Stimulated activated CD8-positive, alpha-beta memory T cell treated with anti-CD3 and anti-CD28 coated beads, Interleukin-12 subunit alpha, Interleukin-12 subunit beta, amount 100 ng/mL, for 24 hours (primary cell): ENCODE data around the gene CDK3.
"Not testable (repeated sequence)": the region's sequence is repeated elsewhere in the genome, so short reads cannot be mapped to it uniquely, and the experiment has no call there.

Experiments used
- DNase-seq: peaks from one replicate; pipeline ENCODE4 v3.0.0-alpha.2; 2020; ENCODE audit errors: extremely low read depth

Gene CDK3

DNA sequence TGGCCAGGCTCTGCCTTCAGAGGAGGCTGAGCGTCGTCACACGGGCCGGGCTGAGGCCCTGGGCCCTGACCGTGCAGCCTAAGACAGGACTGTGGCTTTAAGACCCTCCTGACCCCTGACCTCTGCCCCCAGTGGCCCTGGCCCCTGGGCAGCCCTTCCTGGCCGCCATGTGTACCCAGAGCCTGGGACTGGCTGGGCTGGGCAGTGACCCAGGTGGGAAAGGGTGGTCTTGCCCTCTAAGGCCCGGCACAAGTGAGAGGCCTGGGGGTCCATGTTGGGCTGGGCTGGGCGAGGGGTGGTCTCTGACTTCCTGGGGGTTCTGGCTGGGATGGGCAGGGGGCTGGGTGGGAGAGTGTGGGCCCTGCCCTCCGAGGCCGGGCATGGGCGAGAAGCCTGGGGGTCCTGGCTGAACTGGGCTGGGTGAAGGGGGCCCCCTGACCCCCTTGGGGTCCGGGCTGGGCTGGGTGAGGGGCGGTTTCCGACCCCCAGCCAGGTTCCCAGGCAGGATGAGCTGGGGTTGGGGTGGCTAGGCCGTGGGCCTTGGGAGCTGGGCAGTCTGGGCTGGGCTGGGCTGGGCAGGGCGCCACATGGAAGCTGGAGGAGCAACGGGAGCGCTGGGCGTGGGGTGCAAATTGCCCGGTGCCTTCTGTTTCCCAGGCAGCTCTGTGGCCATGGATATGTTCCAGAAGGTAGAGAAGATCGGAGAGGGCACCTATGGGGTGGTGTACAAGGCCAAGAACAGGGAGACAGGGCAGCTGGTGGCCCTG, at the start of gene CDK3:
Gene CDK3, plus strand, starts transcription at position 101 of the 767 bp plus-strand sequence. Its CDS starts 571 bp downstream, at position 672.
- DNase-seq: no peak

DNA sequence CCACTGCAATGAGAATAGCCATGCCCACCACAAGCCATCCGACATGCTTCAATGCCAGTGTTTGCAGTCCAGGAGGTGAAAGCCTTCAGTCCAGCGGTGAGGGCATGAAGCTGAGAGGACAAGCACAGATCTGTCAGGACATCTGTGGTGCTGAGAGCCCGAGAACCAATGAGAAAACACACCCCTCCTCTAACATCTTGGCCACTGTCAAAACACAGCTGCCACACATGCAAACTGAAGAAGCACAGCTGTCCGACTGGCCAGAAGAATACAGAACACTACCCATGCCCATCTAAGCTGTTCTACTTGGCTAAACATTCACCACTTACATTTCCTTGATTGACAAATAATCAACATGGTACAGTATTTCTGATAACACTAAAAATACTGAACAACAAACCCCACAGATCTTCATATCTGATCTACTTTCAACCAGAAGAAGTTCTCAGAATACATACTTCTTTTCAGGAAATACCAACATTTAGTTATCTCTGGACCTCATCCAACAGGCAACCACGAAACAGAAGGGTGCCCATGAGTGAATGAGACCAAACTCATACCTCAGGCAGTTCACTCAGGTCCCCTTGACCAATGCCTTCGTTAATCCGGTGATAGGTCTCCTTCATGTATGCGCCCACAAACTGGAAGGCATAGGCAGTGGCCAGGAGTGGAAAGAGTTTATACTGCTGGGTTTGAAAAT, 49.6 kb upstream of the CDK3 start:
- no peak for DNase-seq

DNA sequence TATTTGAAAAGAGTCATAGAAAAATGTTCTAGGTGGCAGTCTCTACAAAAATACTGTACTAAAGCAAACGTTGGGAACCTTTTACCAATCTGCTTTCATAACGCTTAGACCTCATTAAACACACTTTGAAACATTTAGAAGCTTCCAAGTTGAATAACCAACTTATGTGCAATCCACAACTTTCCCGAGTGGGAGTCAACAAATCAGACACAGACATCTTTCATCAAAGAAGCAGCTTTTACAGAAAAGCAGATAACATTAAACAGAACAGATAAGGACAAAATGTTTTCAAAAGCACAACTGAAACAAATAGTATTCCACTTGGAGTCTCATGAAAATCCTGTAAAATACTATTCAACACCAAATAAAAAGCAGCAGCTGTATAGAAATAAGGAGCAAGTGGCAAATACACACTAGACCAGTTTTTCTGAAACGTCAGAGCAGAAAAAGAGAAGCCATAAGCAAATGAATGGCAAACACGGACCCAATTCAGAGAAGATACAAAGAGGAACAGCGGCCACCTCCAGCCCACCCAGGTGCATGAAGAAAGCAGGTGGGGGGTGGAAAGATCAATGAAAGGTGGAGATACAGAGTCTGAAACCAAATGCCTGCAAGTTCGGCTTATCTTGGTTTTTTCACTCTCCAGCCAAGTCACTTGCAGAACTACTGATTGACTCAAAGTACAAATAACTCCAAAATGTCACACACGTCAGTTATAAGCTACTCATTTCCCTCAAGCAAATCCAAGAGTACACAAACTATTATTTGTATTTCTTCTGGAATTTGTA, 41.4 kb upstream of the CDK3 start:
- DNase-seq: no peak

DNA sequence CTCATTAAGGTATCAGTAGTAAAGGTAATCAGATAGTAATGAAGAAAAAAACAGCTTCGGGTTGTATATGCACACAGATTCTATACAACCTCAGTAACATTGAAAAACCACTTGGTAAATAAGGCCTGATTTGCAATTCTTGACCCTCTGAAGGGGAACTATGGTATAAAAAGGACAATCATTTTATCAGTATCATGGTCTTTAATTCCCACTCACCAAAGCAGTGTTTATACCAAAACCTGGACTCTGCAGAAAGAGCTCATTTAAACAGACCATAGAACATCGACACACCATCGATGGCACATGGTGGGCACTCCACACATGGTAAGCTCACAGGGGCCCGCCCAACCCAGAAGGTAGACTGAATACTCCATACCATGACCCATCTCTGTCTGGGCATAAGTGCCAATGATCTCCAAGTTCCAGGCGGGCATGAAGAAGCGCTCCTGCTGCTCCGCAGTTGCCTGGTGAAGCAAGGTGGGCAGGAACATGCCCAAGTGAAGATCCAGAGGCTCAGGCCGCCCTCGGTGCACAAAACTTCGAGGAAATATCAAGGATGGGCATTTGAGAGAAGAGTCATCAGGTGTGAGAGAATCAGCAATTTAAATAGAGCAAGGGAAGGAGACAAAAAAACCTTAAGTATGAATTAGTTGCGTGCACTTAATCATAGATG, 40.7 kb upstream of the CDK3 start:
- no peak for DNase-seq

DNA sequence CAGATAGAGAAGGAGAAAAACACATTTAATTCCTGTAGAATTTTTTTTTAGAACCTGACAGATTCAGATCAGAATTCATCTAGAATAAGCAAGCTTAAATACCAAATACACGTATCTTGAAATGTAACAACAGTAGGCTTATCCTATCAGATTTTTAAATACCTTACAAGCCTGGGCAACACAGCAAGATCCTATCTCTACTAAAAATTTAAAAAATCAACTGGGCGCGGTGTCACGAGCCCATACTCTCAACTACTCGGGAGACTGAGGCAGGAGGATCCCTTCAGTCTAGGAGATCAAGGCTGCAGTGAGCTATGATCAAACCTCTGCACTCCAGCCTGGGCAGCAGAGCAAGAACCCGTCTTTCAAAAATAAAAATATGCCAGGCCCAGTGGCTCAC, 35.2 kb upstream of the CDK3 start:
- DNase-seq: no peak

DNA sequence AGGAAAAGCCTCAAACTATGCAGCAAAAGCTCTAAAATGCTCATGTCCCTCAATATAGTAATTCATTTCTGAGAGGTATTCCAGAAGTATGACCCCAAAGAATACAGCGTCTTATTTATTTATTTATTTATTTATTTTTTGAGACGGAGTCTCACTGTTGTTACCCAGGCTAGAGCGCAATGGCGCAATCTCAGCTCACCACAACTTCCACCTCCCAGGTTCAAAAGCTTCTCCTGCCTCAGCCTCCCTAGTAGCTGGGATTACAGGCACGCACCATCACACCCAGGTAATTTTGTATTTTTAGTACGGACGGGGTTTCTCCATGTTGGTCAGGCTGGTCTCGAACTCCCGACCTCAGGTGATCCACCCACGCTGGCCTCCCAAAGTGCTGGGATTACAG, 31.6 kb upstream of the CDK3 start:
- not testable (repeated sequence) for DNase-seq

DNA sequence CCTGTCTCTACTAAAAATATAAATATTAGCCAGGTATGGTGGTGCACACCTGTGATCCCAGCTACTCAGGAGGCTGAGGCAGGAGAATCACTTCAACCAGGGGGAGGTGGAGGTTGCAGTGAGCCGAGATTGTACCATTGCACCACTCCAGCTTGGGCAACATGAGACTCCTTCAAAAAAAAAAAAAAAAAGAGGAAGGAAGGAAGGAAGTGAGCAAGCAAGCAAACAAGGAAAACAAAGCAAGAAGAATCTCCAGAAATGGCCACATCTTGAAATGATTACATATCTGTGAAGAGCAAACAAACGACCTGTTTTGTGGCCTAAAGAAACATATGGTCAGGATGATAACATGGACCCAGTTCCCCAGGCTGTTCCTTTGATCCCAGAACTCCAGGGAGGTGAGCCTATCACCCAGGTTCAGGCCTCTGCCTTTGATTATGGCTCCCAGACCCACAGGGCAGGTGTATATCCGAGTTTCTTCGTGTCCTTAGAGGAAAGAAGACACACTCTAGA, 30.6 kb upstream of the CDK3 start:
- DNase-seq: no peak

DNA sequence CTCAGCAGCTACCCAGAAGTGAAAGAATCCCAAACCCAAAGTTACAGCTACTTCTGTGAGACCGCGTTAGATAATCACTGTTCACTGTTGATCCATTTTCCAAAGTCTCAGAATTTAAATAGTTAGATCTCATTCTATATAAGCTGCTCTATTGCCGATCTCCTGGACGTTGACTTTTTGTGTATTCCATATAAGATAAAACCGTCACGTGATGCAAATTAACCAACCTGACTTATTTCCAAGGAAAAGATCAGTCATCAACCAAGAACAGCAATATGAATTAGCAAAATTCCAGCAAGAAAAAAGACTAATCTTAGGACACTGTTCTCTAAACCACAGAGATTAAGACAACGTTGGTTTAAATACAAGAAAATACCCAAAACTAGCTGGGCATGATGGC, 30.0 kb upstream of the CDK3 start:
- no peak for DNase-seq

DNA sequence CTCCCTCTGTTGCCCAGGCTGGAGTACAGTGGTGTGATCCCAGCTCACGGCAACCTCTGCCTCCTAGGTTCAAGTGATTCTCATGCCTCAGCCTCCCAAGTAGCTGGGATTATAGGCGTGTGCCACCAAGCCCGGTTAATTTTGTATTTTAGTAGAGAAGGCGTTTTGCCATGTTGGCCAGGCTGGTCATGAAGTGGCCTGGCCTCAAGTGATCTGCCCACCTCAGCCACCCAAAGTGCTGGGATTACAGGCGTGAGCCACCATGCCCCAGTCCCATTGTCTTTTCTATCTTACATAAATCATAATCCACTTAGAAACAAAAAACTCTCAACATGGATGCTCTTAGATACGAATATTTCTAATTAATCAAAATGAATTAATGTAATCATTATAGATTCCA, 25.5 kb upstream of the CDK3 start:
- not testable (repeated sequence) for DNase-seq

DNA sequence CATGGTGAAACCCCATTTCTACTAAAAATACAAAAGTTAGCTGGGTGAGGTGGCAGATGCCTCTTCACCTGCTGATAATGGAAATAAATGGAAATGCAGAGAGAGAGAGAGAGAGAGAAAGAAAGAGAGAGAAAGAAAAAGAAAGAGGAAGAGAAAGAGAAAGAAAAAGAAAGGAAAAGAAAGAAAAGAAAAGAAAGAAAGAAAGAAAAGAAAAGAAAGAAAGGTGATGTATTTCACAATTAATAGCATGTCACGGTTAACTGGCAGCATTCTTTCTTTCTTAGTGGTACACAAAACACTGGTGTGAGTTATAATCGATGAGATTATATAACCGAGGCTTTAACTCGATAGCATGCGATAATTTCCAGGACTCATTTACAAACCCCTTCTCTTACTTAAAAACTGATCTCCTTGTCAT, 24.9 kb upstream of the CDK3 start:
- DNase-seq: no peak

DNA sequence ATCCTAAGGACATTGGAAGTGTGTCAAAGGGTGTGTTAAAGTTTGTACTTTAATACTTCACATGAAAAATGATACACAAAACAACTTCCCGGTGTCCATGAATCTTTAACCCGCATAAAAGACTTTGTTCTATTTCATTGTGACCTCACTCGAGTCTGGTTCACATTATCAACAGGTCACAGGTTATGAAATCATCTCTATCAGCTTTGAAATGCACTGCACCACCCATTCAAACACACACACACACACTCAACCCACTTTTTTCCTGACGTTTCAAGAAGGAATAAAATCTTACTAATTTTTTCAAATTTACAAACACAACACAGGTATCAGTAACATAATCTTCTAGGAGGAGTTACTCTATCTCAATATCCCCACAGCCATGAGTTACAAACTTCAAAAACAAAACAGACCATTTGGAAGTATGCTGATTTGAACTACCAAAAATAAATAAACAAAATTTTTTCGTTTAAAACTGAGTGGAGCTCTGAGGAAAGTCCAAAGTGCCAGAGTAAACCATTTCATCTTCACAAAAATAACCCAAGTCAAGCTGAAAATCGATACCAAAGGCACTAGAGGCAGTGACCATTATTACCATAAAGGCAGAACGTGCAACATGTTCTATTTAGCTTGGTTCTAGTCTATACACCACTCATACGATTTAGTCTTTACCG, 24.3 kb upstream of the CDK3 start:
- DNase-seq: no peak

DNA sequence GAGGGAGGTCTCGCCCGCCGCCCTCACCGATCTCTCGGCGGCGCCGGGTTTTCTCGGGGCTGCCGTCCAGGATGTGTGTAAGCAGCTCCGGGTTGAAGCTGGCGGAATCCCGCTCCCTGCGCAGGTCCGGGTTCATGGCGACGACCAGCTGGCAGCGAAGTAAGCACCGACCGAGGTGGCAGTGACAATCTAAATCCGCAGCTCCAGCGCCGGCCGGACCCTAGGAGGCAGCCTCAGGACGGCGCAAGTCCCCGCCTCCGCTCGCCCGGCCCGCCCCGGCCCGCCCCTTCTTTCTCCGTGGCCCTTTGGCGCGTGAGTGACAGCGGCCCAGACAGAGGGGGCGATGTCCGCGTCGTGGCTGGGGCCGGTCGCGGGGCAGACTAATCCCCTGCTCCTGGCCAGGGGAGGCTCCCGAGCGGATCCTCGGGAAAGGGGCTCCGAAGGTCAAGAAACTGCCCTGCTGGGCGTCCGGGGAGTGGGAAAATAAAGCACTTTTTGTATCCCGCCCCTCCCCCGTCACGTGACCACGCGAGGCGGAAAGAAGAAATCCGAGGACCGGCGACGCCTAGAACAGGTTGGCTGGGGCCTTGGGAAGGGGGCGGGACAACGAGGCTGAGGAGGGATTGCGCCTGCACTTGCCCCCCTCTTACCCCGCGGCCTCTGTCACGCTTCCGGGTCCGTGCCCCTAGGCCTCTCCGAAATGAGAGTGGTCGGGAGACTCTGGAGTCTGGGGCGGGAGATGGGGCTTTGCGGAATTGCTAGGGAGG, 21.5 kb upstream of the CDK3 start, which contains the start of the genes ACOX1 and TEN1:
Gene ACOX1, minus strand, starts transcription at position 229 of the 767 bp plus-strand sequence. Its CDS starts 93 bp downstream, at position 136.
Gene TEN1, plus strand, starts transcription at position 303 of the 767 bp plus-strand sequence. CDS start 6,953 bp downstream, outside the sequence.
- DNase-seq: peak; percentile 94

DNA sequence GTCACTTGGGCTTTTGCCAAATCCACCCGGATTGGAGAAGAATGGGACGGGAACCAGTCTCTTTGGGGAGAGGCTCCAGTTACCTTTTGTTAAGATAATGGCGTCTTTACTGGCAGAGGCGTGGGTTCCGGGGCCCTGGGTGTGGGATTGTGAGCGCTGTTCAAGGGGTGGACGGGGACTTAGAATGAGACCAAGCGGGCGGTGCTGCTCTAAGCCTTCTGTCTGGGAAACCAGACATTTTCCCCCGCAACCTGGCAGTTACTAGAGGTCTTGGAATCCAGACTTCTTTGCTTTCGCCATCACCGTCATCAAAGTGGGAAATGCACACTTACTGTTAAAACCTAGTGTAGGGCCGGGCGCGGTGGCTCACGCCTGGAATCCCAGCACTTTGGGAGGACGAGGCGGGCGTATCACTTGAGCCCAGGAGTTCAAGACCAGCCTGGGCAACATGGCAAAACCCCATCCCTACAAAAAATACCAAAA, 20.9 kb upstream of the CDK3 start:
- DNase-seq: no peak

DNA sequence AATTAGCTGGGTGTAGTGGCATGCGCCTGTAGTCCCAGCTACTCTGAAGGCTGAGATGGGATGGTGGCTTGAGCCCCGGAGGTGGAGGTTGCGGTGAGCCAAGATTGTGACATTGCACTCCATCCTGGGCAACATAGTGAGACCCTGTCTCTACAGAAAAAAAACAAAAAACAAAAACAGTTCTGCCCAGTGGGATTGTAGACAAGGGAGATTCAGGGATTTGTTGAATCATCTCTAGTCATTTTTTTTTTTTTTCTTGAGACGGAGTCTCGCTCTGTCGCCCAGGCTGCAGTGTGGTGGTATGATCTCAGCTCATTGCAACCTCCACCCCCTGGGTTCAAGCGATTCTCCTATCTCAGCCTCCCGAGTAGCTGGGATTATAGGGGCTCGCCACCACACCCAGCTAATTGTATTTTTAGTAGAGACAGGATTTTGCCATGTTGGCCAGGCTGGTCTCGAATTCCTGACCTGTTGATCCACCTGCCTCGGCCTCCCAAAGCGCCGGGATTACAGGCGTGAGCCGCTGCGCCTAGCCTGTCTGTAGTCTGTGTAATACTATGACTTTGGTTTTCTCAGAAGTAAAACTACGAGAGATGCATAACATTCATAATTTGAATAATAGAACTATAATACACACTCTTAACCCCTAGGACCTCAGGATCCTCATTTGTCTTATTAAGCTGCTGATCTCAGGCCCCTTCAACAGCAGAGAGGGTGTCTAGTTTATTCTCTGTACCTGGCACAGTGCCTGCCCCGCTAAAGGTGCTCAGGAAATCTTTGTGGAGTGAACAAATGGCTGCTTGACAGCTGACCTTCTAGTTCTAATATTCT, 20.3 kb upstream of the CDK3 start:
- no peak for DNase-seq

DNA sequence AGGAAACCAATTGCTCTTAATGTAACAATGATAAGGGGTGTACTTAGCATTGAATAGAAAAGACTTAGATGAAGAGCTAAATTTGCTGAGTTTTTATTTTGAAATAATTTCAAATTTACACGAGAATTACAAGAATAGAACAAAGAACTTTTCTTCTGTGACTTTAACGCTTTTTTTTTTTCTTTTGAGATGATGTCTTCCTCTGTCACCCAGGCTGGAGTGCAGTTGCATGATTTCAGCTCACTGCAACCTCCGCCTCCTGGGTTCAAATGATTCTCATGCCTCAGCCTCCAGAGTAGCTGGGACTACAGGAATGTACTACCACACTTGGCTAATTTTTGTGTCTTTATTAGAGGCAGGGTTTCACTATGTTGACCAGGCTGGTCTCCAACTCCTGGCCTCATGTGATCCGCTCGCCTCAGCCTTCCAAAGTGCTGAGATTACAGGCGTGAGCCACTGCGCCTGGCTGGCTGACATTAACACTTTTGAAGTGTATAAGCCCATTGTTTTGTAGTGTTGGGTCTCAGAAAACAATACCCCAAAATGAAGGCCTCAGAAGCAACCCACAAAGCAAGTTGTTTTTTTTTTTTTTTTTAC, 19.5 kb upstream of the CDK3 start:
- no peak for DNase-seq

DNA sequence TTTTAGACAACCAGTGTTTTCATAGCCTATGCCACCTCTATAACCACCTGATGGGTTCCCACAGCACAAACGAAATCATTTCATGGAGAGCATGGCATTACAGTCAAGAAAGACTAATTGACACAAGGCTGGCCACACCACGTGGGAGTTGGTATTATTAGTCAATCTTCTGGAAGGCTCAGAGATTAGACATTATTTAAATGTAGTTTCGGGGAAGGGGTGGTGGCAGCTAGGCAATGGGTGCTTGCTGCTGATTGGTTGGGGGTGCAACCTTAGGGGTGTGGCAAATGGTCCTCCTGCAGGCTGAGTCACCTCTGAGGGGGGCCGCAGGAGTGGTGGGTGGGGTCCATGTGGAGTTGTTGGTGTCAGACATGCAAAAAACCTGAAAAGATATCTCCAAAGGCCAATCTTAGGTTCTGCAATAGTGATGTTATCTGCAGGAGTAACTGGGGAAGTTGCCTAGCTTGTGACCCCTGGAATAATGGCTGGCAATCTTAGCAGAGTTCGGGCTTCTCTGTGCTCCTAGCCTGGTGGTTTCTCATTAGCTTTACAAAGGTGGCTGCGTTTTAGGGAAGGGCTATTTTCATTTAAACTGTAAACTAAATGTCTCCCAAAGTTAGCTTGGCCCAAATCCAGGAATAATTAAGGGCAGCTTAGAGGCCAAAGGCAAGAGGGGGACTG, 17.0 kb upstream of the CDK3 start:
- no peak for DNase-seq

DNA sequence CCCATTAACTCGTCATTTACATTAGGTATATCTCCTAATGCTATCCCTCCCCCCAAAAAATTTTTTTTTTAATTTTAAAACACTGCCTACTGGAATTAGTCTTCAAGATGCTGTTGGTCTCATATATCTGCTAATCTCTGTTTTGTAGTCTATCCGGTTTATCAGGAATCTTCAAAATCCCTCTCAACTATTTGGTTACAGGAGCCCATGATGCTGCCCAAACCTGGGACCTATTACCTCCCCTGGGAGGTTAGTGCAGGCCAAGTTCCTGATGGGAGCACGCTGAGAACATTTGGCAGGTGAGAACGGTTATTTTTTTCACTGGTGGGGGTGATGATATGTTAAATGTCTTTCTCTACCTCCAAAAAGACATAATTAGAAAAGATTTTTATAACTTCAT, 14.7 kb upstream of the CDK3 start:
- DNase-seq: no peak

DNA sequence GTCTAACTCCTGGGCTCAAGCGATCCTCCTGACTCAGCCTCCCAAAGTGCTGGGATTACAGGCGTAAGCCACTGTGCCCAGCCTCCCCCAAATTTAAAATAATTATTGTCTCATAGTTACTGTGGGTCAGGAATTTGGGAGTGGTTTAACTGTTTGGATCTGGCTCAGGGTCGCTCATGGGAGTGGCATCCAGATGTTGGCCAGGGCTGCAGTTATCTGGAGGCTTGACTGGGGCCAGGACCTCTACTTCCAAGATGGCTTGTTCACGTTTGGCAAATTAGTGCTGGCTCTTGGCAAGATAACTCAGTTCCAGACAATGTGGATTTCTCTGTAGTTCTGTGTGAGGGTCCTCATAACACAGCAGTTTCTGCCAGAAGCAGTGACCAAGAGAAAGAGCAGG, 13.6 kb upstream of the CDK3 start:
- no peak for DNase-seq
